Measurements from ENCODE around the gene FAM135A.
"Not testable (repeated sequence)": the region's sequence is repeated elsewhere in the genome, so short reads cannot be mapped to it uniquely, and the experiment has no call there.

FAM135A gene

DNA sequence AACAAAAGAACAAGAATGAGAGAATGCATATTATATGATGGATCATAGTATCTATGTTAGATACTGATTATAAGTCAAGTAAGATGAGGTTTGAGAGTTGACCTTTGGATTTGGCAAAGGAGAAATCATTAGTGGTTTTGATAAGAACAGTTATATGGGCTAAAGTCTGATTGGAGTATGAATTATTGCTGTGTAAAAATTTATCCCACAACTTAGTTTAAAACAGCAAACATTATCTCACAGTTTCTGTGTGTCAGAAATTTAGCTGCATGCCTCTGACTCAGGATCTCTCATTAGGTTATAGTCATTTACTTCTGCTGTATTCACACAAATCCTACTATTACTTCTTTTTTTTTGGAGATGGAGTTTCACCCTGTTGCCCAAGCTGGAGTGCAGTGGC, 56.7 kb downstream of the FAM135A start:
- DNase-seq (ENCODE audit: low read depth in 1 of 2, low spot score in 1 of 2), result no peak
- Histone ChIP-seq H3K4me3 (replicated peaks; ENCODE audit: insufficient read depth, low read length) (no peak overlapping the region), H3K27me3 (ENCODE audit: insufficient read depth, poor library complexity, severe bottlenecking) (no peaks in the 10 kb centered on the region), H3K27ac (replicated peaks) (no peak overlapping the region)
- TF ChIP-seq SPI1 (IDR thresholded peaks at IDR 0.05; ENCODE audit: borderline replicate concordance, low read depth), result no peak
- TF ChIP-seq, protein P1, sequence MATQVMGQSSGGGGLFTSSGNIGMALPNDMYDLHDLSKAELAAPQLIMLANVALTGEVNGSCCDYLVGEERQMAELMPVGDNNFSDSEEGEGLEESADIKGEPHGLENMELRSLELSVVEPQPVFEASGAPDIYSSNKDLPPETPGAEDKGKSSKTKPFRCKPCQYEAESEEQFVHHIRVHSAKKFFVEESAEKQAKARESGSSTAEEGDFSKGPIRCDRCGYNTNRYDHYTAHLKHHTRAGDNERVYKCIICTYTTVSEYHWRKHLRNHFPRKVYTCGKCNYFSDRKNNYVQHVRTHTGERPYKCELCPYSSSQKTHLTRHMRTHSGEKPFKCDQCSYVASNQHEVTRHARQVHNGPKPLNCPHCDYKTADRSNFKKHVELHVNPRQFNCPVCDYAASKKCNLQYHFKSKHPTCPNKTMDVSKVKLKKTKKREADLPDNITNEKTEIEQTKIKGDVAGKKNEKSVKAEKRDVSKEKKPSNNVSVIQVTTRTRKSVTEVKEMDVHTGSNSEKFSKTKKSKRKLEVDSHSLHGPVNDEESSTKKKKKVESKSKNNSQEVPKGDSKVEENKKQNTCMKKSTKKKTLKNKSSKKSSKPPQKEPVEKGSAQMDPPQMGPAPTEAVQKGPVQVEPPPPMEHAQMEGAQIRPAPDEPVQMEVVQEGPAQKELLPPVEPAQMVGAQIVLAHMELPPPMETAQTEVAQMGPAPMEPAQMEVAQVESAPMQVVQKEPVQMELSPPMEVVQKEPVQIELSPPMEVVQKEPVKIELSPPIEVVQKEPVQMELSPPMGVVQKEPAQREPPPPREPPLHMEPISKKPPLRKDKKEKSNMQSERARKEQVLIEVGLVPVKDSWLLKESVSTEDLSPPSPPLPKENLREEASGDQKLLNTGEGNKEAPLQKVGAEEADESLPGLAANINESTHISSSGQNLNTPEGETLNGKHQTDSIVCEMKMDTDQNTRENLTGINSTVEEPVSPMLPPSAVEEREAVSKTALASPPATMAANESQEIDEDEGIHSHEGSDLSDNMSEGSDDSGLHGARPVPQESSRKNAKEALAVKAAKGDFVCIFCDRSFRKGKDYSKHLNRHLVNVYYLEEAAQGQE (IDR thresholded peaks at IDR 0.05; ENCODE audit: insufficient replicate concordance, low read depth), result no peak
- no peak for TF ChIP-seq GABPA (IDR thresholded peaks at IDR 0.05; ENCODE audit: low read depth)
- TF ChIP-seq POLR2AphosphoS5 (IDR thresholded peaks at IDR 0.05; ENCODE audit: low read depth), result no peak
- TF ChIP-seq, protein P2, sequence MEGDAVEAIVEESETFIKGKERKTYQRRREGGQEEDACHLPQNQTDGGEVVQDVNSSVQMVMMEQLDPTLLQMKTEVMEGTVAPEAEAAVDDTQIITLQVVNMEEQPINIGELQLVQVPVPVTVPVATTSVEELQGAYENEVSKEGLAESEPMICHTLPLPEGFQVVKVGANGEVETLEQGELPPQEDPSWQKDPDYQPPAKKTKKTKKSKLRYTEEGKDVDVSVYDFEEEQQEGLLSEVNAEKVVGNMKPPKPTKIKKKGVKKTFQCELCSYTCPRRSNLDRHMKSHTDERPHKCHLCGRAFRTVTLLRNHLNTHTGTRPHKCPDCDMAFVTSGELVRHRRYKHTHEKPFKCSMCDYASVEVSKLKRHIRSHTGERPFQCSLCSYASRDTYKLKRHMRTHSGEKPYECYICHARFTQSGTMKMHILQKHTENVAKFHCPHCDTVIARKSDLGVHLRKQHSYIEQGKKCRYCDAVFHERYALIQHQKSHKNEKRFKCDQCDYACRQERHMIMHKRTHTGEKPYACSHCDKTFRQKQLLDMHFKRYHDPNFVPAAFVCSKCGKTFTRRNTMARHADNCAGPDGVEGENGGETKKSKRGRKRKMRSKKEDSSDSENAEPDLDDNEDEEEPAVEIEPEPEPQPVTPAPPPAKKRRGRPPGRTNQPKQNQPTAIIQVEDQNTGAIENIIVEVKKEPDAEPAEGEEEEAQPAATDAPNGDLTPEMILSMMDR (IDR thresholded peaks at IDR 0.05; ENCODE audit: insufficient read depth, low read length), result no peak

DNA sequence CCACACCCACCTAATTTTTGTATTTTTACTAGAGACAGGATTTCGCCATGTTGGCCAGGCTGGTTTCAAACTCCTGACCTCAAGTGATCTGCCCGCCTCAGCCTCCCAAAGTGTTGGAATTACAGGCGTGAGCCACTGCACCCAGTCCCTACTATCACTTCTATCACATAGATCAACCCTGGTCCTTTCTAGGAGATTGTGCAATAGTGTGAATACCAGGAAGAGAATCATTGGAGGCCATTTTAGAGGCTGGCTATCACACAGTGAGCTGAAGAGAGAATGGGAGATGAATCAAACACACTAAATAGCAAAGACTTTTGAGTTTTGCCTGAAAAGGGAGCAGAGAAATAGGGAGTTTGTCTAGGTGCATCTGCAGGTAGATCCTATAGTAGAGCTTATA, 57.2 kb downstream of the FAM135A start:
- not testable (repeated sequence) for H3K27me3 ChIP-seq (ENCODE audit: insufficient read depth, poor library complexity, severe bottlenecking); DNase-seq (ENCODE audit: low read depth in 1 of 2, low spot score in 1 of 2); H3K27ac ChIP-seq (replicated peaks); H3K4me3 ChIP-seq (replicated peaks; ENCODE audit: insufficient read depth, low read length)

DNA sequence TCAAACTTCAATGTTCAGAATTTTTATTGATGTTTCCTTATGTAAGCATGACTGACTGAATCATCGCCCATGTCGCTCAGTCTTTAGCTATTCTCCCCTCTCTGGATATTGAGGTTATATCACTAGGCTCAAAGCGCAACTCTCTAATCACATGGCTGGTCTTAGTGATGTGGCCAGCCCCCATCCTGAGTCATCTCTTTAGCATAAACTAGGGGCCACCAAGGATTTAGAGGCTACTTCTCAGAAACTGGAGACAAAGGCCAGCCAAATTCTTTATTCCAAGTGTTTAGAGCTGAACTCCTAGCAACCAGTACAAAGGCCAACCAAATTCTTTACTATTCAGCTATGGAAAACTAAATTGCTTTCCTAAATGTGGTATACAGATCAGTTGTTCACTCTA, 61.4 kb downstream of the FAM135A start:
- Histone ChIP-seq H3K27ac (replicated peaks) (no peak overlapping the region), H3K27me3 (ENCODE audit: insufficient read depth, poor library complexity, severe bottlenecking) (no peaks in the 10 kb centered on the region), H3K4me3 (replicated peaks; ENCODE audit: insufficient read depth, low read length) (no peak overlapping the region)
- no peak for DNase-seq (ENCODE audit: low read depth in 1 of 2, low spot score in 1 of 2)
- TF ChIP-seq GABPA (IDR thresholded peaks at IDR 0.05; ENCODE audit: low read depth) (no peak), POLR2AphosphoS5 (IDR thresholded peaks at IDR 0.05; ENCODE audit: low read depth) (no peak), SPI1 (IDR thresholded peaks at IDR 0.05; ENCODE audit: borderline replicate concordance, low read depth) (no peak)
- TF ChIP-seq, protein P1 (IDR thresholded peaks at IDR 0.05; ENCODE audit: insufficient replicate concordance, low read depth), result no peak
- TF ChIP-seq, protein P2 (IDR thresholded peaks at IDR 0.05; ENCODE audit: insufficient read depth, low read length), result no peak

DNA sequence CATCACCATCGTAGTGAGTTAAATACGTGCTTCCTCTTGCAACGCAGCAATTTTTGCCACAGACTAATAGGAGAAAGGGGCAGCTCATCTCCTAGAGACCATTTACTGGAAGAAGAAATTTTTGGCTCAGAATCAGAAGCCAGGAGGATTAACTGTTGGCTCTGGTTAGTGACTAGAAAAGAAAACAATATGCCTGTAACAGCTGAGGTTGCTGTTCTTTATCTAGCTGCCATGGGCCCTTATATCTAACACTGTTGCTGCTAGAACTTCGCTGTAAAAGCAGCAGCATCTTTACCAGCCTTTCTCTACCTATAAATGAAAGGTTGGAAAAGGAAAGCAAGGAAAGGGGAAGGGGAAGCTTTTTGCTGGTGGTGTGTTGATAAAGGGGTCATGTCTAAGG, 65.9 kb downstream of the FAM135A start:
- no peak overlapping the region for H3K4me3 ChIP-seq (replicated peaks; ENCODE audit: insufficient read depth, low read length)
- TF ChIP-seq SPI1 (IDR thresholded peaks at IDR 0.05; ENCODE audit: borderline replicate concordance, low read depth) (no peak), GABPA (IDR thresholded peaks at IDR 0.05; ENCODE audit: low read depth) (no peak), POLR2AphosphoS5 (IDR thresholded peaks at IDR 0.05; ENCODE audit: low read depth) (no peak)
- TF ChIP-seq, protein P1 (IDR thresholded peaks at IDR 0.05; ENCODE audit: insufficient replicate concordance, low read depth), result no peak
- TF ChIP-seq, protein P2 (IDR thresholded peaks at IDR 0.05; ENCODE audit: insufficient read depth, low read length), result no peak
- H3K27ac ChIP-seq (replicated peaks), result no peak overlapping the region
- H3K27me3 ChIP-seq (ENCODE audit: insufficient read depth, poor library complexity, severe bottlenecking), result no peaks in the 10 kb centered on the region
- no peak for DNase-seq (ENCODE audit: low read depth in 1 of 2, low spot score in 1 of 2)

DNA sequence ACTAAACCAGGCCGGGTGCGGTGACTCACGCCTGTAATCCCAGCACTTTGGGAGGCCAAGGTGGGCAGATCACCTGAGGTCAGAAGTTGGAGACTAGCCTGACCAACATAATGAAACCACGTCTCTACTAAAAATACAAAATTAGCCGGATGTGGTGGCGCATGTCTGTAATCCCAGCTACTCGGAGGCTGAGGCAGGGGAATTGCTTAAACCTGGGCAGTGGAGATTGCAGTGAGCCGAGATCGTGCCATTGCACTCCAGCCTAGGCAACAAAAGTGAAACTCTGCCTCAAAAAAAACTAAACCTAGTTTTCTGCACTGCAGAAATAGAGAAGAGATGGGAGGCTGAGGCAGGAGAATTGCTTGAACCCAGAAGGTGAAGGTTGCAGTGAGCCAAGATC, 73.3 kb downstream of the FAM135A start:
- not testable (repeated sequence) for H3K4me3 ChIP-seq (replicated peaks; ENCODE audit: insufficient read depth, low read length); H3K27ac ChIP-seq (replicated peaks)

More for the DNA sequence above, 73.3 kb downstream of the FAM135A start:
- not testable (repeated sequence) for H3K27me3 ChIP-seq (ENCODE audit: insufficient read depth, poor library complexity, severe bottlenecking); DNase-seq (ENCODE audit: low read depth in 1 of 2, low spot score in 1 of 2)

All from HL-60 (cell line).